Neural cell (in vitro differentiated cells): Measurements from ENCODE around the gene AFMID. TPM values are rescaled to one million over a fixed set of nuclear protein-coding genes. Genes with fewer than 3 reads are reported as not detected.

Source experiments
- H2AFZ ChIP-seq: fragments of 200-600, 300-800 bp; sonication (generic), shearing (Covaris generic); 2 replicates; pipeline ENCODE4 v1.6.0; 2014; ENCODE audit warnings: low read depth, mild to moderate bottlenecking, antibody characterized with exemption, low read length, moderate library complexity
- H3F3A ChIP-seq: fragments of 200-600 bp; shearing (Covaris generic); 2 replicates; pipeline ENCODE4 v1.6.1; 2016; ENCODE audit warnings: mild to moderate bottlenecking, moderate library complexity, mixed read lengths, antibody characterized with exemption, low read length; ENCODE audit not compliant: insufficient read depth, poor library complexity, severe bottlenecking
- H3K27ac ChIP-seq: fragments of 200-600, 300-800 bp; sonication (generic), shearing (Covaris generic); 2 replicates; pipeline ENCODE4 v1.5.1; 2014; ENCODE audit warnings: mild to moderate bottlenecking, low read length, moderate library complexity
- H3K27me3 ChIP-seq: fragments of 300-800, 200-600 bp; sonication (generic), shearing (Covaris generic); 2 replicates; pipeline ENCODE4 v1.6.0; 2014; ENCODE audit warnings: mild to moderate bottlenecking, low read depth, low read length, moderate library complexity; ENCODE audit not compliant: insufficient read depth
- H3K36me3 ChIP-seq: fragments of 300-800, 200-600 bp; sonication (generic), shearing (Covaris generic); 2 replicates; pipeline ENCODE4 v1.5.1; 2014; ENCODE audit warnings: mild to moderate bottlenecking, antibody characterized with exemption, low read length, moderate library complexity; ENCODE audit not compliant: insufficient read depth
- H3K4me2 ChIP-seq: fragments of 300-800, 200-600 bp; sonication (generic), shearing (Covaris generic); 2 replicates; pipeline ENCODE4 v1.6.0; 2014; ENCODE audit warnings: mild to moderate bottlenecking, low read length
- H3K4me3 ChIP-seq: fragments of 300-800, 200-600 bp; sonication (generic), shearing (Covaris generic); 2 replicates; pipeline ENCODE4 v1.5.1; 2014; ENCODE audit warnings: mild to moderate bottlenecking, low read length, moderate library complexity
- H3K79me2 ChIP-seq: fragments of 200-600 bp; shearing (Covaris generic); replicated peaks from 2 replicates; pipeline ENCODE4 v1.6.0; 2014; ENCODE audit warnings: mild to moderate bottlenecking, low read length, moderate library complexity; ENCODE audit not compliant: insufficient read depth
- H3K9ac ChIP-seq: fragments of 300-800, 200-600 bp; sonication (generic), shearing (Covaris generic); 2 replicates; pipeline ENCODE4 v1.6.1; 2016; ENCODE audit warnings: mild to moderate bottlenecking, low read length, mixed read lengths
- H3K9me2 ChIP-seq: fragments of 200-600 bp; shearing (Covaris generic); 2 replicates; pipeline ENCODE4 v1.6.1; 2016; ENCODE audit warnings: mild to moderate bottlenecking, low read length, mixed read lengths; ENCODE audit not compliant: insufficient read depth
- H3K9me3 ChIP-seq: fragments of 200-600, 300-800 bp; sonication (generic), shearing (Covaris generic); 2 replicates; pipeline ENCODE4 v1.6.1; 2016; ENCODE audit warnings: mild to moderate bottlenecking, mixed run types, low read length, moderate library complexity, mixed read lengths
- H4K20me1 ChIP-seq: fragments of 200-600 bp; shearing (Covaris generic); 2 replicates; pipeline ENCODE4 v1.6.1; 2016; ENCODE audit warnings: mild to moderate bottlenecking, mixed run types; ENCODE audit not compliant: insufficient read depth
- EP300 ChIP-seq: fragments of 450-650 bp; conservative IDR thresholded peaks from 2 replicates; pipeline ENCODE4 v1.6.1; 2014; ENCODE audit warnings: antibody characterized with exemption, mild to moderate bottlenecking, moderate library complexity; ENCODE audit not compliant: poor library complexity, severe bottlenecking
- EZH2 ChIP-seq: fragments of 200-600, 300-800 bp; shearing (Covaris generic), sonication (generic); IDR thresholded peaks from 2 replicates; pipeline ENCODE4 v1.6.1; 2014; ENCODE audit warnings: antibody characterized with exemption, low read length, borderline replicate concordance, mild to moderate bottlenecking; ENCODE audit not compliant: insufficient read depth, poor library complexity, severe bottlenecking
- MXI1 ChIP-seq: fragments of 450-650 bp; conservative IDR thresholded peaks from 2 replicates; pipeline ENCODE4 v1.6.1; 2014; ENCODE audit warnings: antibody characterized with exemption, mild to moderate bottlenecking; ENCODE audit not compliant: poor library complexity, severe bottlenecking
- POLR2AphosphoS5 ChIP-seq: IDR thresholded peaks from 2 replicates; pipeline ENCODE4 v1.6.1; 2012
- RAD21 ChIP-seq: fragments of 450-650 bp; conservative IDR thresholded peaks from 2 replicates; pipeline ENCODE4 v1.6.1; 2014; ENCODE audit warnings: antibody characterized with exemption, mild to moderate bottlenecking, moderate library complexity
- SMC3 ChIP-seq: fragments of 450-650 bp; conservative IDR thresholded peaks from 2 replicates; pipeline ENCODE4 v1.6.1; 2014; ENCODE audit warnings: antibody characterized with exemption, mild to moderate bottlenecking, moderate library complexity; ENCODE audit not compliant: poor library complexity
- TAF1 ChIP-seq: IDR thresholded peaks from 2 replicates; pipeline ENCODE4 v1.6.1; 2012; ENCODE audit warnings: low read depth
- polyA plus RNA-seq: library from polyadenylated mRNA; depleted of rRNA; stranded (reverse); fragments of >200 nt; gene quantifications from 2 replicates; pipeline ENCODE4 v1.2.3, GENCODE V29; 2014
- TF ChIP-seq, protein P1 (sequence below): IDR thresholded peaks from 2 replicates; pipeline ENCODE4 v1.6.1; 2012; ENCODE audit warnings: borderline replicate concordance
- TF ChIP-seq, protein P2 (sequence below): fragments of 450-650 bp; IDR thresholded peaks from 2 replicates; pipeline ENCODE4 v1.5.1; 2014; ENCODE audit warnings: antibody characterized with exemption, mild to moderate bottlenecking, moderate library complexity; ENCODE audit not compliant: poor library complexity, severe bottlenecking

Gene AFMID
- polyA plus RNA-seq, 1 donor from 2014 or later: 15.8 TPM

- no peaks in the 10 kb centered on the region for H3K9me3 ChIP-seq
- no peak overlapping the region for H2AFZ ChIP-seq
- no peaks in the 10 kb centered on the region for H3F3A ChIP-seq
- H3K27me3 ChIP-seq: no peaks in the 10 kb centered on the region
- H3K79me2 ChIP-seq: no peaks in the 10 kb centered on the region
- no peaks in the 10 kb centered on the region for H4K20me1 ChIP-seq
- H3K4me2 ChIP-seq: no peak overlapping the region
- TF ChIP-seq, protein P1, sequence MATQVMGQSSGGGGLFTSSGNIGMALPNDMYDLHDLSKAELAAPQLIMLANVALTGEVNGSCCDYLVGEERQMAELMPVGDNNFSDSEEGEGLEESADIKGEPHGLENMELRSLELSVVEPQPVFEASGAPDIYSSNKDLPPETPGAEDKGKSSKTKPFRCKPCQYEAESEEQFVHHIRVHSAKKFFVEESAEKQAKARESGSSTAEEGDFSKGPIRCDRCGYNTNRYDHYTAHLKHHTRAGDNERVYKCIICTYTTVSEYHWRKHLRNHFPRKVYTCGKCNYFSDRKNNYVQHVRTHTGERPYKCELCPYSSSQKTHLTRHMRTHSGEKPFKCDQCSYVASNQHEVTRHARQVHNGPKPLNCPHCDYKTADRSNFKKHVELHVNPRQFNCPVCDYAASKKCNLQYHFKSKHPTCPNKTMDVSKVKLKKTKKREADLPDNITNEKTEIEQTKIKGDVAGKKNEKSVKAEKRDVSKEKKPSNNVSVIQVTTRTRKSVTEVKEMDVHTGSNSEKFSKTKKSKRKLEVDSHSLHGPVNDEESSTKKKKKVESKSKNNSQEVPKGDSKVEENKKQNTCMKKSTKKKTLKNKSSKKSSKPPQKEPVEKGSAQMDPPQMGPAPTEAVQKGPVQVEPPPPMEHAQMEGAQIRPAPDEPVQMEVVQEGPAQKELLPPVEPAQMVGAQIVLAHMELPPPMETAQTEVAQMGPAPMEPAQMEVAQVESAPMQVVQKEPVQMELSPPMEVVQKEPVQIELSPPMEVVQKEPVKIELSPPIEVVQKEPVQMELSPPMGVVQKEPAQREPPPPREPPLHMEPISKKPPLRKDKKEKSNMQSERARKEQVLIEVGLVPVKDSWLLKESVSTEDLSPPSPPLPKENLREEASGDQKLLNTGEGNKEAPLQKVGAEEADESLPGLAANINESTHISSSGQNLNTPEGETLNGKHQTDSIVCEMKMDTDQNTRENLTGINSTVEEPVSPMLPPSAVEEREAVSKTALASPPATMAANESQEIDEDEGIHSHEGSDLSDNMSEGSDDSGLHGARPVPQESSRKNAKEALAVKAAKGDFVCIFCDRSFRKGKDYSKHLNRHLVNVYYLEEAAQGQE: no peak
- TF ChIP-seq SMC3 (no peak), POLR2AphosphoS5 (no peak), MXI1 (no peak), EZH2 (no peak), RAD21 (no peak), TAF1 (no peak), EP300 (no peak)
- TF ChIP-seq, protein P2, sequence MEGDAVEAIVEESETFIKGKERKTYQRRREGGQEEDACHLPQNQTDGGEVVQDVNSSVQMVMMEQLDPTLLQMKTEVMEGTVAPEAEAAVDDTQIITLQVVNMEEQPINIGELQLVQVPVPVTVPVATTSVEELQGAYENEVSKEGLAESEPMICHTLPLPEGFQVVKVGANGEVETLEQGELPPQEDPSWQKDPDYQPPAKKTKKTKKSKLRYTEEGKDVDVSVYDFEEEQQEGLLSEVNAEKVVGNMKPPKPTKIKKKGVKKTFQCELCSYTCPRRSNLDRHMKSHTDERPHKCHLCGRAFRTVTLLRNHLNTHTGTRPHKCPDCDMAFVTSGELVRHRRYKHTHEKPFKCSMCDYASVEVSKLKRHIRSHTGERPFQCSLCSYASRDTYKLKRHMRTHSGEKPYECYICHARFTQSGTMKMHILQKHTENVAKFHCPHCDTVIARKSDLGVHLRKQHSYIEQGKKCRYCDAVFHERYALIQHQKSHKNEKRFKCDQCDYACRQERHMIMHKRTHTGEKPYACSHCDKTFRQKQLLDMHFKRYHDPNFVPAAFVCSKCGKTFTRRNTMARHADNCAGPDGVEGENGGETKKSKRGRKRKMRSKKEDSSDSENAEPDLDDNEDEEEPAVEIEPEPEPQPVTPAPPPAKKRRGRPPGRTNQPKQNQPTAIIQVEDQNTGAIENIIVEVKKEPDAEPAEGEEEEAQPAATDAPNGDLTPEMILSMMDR: no peak
- H3K27ac ChIP-seq: no peak overlapping the region
- no peaks in the 10 kb centered on the region for H3K36me3 ChIP-seq
- H3K9ac ChIP-seq: no peak overlapping the region
- no peak overlapping the region for H3K4me3 ChIP-seq
- H3K9me2 ChIP-seq: no peaks in the 10 kb centered on the region
Observed at GRCh38 chr17:78179372-78179771, 7.8 kb upstream of the AFMID start.

DNA sequence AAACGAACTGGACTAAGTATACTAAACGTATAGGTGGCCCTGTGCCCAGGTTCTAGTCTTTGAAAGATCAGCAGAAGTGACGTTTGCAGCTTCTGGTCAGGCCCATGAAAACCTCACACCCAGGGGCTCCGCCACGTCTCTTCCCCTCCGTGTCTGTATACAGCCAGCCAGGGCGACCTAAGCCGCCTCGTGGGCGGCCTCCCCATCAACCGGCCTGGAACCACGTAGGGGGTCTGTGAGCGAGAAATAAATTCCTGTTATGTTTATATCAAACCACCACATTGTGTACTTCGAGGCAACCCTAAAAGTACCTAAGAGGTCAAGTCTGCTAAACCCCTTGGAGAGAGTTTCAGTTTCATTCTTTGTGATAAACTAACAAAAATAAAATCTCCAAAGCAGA lies 7.1 kb upstream of the AFMID start:
- no peaks in the 10 kb centered on the region for H3K27me3 ChIP-seq
- H3K9me2 ChIP-seq: no peaks in the 10 kb centered on the region
- H3K27ac ChIP-seq: no peak overlapping the region
- no peak overlapping the region for H3K9ac ChIP-seq
- H3K4me2 ChIP-seq: no peak overlapping the region
- TF ChIP-seq, protein P1: no peak
- TF ChIP-seq POLR2AphosphoS5 (no peak), EZH2 (no peak), TAF1 (no peak), MXI1 (no peak), SMC3 (no peak), RAD21 (no peak), EP300 (no peak)
- TF ChIP-seq, protein P2: no peak
- no peaks in the 10 kb centered on the region for H3K36me3 ChIP-seq
- H3K9me3 ChIP-seq: no peaks in the 10 kb centered on the region
- H3K4me3 ChIP-seq: no peak overlapping the region
- H3K79me2 ChIP-seq: no peaks in the 10 kb centered on the region
- H3F3A ChIP-seq: no peaks in the 10 kb centered on the region
- no peak overlapping the region for H2AFZ ChIP-seq
- H4K20me1 ChIP-seq: no peaks in the 10 kb centered on the region
